ENCODE measurements around the gene CCL26.

- TF ChIP-seq POLR2A (IDR thresholded peaks at IDR 0.05; ENCODE audit: low read length) (no peak), GATA1 (IDR thresholded peaks at IDR 0.05; ENCODE audit: low read depth, low read length) (no peak)
Observed at GRCh38 chr7:75725306-75725705, 46.7 kb downstream of the CCL26 start.

Data from erythroblast (primary cell).